ENCODE measurements around the gene RAPGEF4. TPM values are rescaled to one million over a fixed set of nuclear protein-coding genes. Genes with fewer than 3 reads are reported as not detected.

The RAPGEF4 gene
- total and polyA plus RNA-seq, 9 of the 15 experiments (the other 6 are each of a cell fraction or from before 2014, with no cell fraction given): 0.04 to 0.33 (median 0.13) TPM; not detected in 6

DNA sequence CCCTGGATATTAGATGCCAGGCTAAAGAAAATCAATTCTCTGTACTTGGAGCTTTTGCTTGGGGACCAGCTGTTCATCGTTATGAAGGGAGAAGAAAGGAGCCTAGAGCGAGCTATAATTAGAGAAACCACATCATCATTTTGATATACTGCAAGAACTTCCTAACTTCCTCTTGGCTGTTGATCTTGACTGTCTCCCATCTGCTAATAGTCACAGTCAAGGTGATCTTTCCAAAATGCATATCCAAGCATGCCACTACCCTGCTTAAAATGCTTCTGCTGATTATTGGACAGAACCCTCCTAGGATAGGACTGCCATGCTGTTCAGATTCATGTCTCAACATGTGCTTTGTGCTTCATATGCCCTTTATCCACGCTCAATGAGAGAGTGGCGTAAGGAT lies 54.8 kb downstream of the RAPGEF4 start:
- no peaks in the 10 kb centered on the region; the same call in 1 of the 2 replicates for H4K20me1 ChIP-seq (replicated peaks; ENCODE audit: control insufficient read depth, insufficient read depth, low read length)
- DNase-seq (ENCODE audit: extremely low read depth in 1 of 4, low spot score in 3 of 4) (no peak), ATAC-seq (no peak), FAIRE-seq (no peak)
- WGBS (ENCODE audit: insufficient coverage, low coverage, missing lambda C conversion rate): 0% methylated on average over 4 of the region's 4 CpGs
- no peaks in the 10 kb centered on the region for H3K79me2 ChIP-seq (ENCODE audit: control insufficient read depth, insufficient read depth, low read length)
- intact Hi-C loops (cut with micrococcal nuclease) (no loop called here), in situ Hi-C loops (cut with MboI) (no loop called here)
- CTCF ChIA-PET (ENCODE audit: low intra/inter-chr PET ratio): no interaction called here
- H3K27me3 ChIP-seq (ENCODE audit: control insufficient read depth in 2 of 2, insufficient read depth in 2 of 2, low read length in 2 of 2): no peaks in the 10 kb centered on the region; a peak in 2 of 5 replicates
- TF ChIP-seq, protein P1, sequence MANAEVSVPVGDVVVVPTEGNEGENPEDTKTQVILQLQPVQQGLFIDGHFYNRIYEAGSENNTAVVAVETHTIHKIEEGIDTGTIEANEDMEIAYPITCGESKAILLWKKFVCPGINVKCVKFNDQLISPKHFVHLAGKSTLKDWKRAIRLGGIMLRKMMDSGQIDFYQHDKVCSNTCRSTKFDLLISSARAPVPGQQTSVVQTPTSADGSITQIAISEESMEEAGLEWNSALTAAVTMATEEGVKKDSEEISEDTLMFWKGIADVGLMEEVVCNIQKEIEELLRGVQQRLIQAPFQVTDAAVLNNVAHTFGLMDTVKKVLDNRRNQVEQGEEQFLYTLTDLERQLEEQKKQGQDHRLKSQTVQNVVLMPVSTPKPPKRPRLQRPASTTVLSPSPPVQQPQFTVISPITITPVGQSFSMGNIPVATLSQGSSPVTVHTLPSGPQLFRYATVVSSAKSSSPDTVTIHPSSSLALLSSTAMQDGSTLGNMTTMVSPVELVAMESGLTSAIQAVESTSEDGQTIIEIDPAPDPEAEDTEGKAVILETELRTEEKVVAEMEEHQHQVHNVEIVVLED (CRISPR knock-in tag; IDR thresholded peaks at IDR 0.05): no peak
- TF ChIP-seq, protein P2, sequence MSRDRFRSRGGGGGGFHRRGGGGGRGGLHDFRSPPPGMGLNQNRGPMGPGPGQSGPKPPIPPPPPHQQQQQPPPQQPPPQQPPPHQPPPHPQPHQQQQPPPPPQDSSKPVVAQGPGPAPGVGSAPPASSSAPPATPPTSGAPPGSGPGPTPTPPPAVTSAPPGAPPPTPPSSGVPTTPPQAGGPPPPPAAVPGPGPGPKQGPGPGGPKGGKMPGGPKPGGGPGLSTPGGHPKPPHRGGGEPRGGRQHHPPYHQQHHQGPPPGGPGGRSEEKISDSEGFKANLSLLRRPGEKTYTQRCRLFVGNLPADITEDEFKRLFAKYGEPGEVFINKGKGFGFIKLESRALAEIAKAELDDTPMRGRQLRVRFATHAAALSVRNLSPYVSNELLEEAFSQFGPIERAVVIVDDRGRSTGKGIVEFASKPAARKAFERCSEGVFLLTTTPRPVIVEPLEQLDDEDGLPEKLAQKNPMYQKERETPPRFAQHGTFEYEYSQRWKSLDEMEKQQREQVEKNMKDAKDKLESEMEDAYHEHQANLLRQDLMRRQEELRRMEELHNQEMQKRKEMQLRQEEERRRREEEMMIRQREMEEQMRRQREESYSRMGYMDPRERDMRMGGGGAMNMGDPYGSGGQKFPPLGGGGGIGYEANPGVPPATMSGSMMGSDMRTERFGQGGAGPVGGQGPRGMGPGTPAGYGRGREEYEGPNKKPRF (IDR thresholded peaks at IDR 0.05; ENCODE audit: low read depth, low read length): no peak
- TF ChIP-seq IRF2 (CRISPR knock-in tag; IDR thresholded peaks at IDR 0.05): no peak
- no peak for TF ChIP-seq HMG20B (CRISPR knock-in tag; IDR thresholded peaks at IDR 0.05)
- TF ChIP-seq CBFB (CRISPR knock-in tag; IDR thresholded peaks at IDR 0.05): no peak
- no peak for TF ChIP-seq BRF1 (IDR thresholded peaks at IDR 0.05; ENCODE audit: borderline replicate concordance, extremely low read depth, insufficient read length)
- no peak for TF ChIP-seq FOSL1 (tag; conservative IDR thresholded peaks at IDR 0.05)
- no peak for TF ChIP-seq SMAD1 (IDR thresholded peaks at IDR 0.05; ENCODE audit: low read depth, low read length, partially characterized antibody)
- no peak for TF ChIP-seq ZNF165 (CRISPR knock-in tag; IDR thresholded peaks at IDR 0.05; ENCODE audit: borderline replicate concordance)
- no peak for TF ChIP-seq ZNF707 (CRISPR knock-in tag; conservative IDR thresholded peaks at IDR 0.05)
- TF ChIP-seq, protein P3, sequence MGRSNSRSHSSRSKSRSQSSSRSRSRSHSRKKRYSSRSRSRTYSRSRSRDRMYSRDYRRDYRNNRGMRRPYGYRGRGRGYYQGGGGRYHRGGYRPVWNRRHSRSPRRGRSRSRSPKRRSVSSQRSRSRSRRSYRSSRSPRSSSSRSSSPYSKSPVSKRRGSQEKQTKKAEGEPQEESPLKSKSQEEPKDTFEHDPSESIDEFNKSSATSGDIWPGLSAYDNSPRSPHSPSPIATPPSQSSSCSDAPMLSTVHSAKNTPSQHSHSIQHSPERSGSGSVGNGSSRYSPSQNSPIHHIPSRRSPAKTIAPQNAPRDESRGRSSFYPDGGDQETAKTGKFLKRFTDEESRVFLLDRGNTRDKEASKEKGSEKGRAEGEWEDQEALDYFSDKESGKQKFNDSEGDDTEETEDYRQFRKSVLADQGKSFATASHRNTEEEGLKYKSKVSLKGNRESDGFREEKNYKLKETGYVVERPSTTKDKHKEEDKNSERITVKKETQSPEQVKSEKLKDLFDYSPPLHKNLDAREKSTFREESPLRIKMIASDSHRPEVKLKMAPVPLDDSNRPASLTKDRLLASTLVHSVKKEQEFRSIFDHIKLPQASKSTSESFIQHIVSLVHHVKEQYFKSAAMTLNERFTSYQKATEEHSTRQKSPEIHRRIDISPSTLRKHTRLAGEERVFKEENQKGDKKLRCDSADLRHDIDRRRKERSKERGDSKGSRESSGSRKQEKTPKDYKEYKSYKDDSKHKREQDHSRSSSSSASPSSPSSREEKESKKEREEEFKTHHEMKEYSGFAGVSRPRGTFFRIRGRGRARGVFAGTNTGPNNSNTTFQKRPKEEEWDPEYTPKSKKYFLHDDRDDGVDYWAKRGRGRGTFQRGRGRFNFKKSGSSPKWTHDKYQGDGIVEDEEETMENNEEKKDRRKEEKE (IDR thresholded peaks at IDR 0.05; ENCODE audit: borderline replicate concordance in 1 of 2, control insufficient read depth in 1 of 2, low read depth in 2 of 2, low read length in 1 of 2): no peak
- no peaks in the 10 kb centered on the region for H3K9me3 ChIP-seq (replicated peaks; ENCODE audit: control insufficient read depth, insufficient read depth, low read depth, low read length)
- no peak overlapping the region for H3K9ac ChIP-seq (ENCODE audit: insufficient read depth in 1 of 2, low read depth in 2 of 2, low read length in 2 of 2)
- no peaks in the 10 kb centered on the region for H3K36me3 ChIP-seq (ENCODE audit: control insufficient read depth, insufficient read depth, low read length)
- BruUV-seq (replicated peaks): no TSS peak
- POLR2A ChIA-PET: no interaction called here
- H3K9me1 ChIP-seq (ENCODE audit: control insufficient read depth, insufficient read depth, low read length): no peaks in the 10 kb centered on the region
- no peak overlapping the region for H3K4me3 ChIP-seq
- no peak overlapping the region for H2AFZ ChIP-seq (ENCODE audit: low read depth, low read length)
- no peaks in the 10 kb centered on the region for H3K4me1 ChIP-seq (replicated peaks in 1 of 2; ENCODE audit: control insufficient read depth in 2 of 2, insufficient read depth in 2 of 2, low read length in 2 of 2)
- H3K27ac ChIP-seq (ENCODE audit: extremely low read depth, low read depth, low read length): no peak overlapping the region
- no peak overlapping the region for H3K4me2 ChIP-seq (ENCODE audit: insufficient read depth, low read length)

All from K562 (cell line).